ENCODE results near the gene PHF3.

PHF3 gene

GRCh38 chr6:63649847-63650265 lies 14.3 kb downstream of the PHF3 start:
- no peak for DNase-seq

GRCh38 chr6:63652980-63653379 lies 17.4 kb downstream of the PHF3 start:
- DNase-seq = no peak

GRCh38 chr6:63660757-63661156 lies 25.2 kb downstream of the PHF3 start:
- no peak for DNase-seq

- no peak for DNase-seq
Measured at GRCh38 chr6:63661769-63662168, 26.2 kb downstream of the PHF3 start.

GRCh38 chr6:63663147-63663955 lies 27.7 kb downstream of the PHF3 start:
- no peak for DNase-seq

GRCh38 chr6:63663956-63664281 lies 28.3 kb downstream of the PHF3 start:
- DNase-seq = no peak

GRCh38 chr6:63671098-63671754 lies 35.6 kb downstream of the PHF3 start:
- no peak for DNase-seq

- no peak for DNase-seq
Measured at GRCh38 chr6:63672582-63673129, 37.1 kb downstream of the PHF3 start.

GRCh38 chr6:63673692-63674091 lies 38.1 kb downstream of the PHF3 start:
- no peak for DNase-seq

GRCh38 chr6:63674635-63675034 lies 39.0 kb downstream of the PHF3 start:
- DNase-seq = no peak

- no peak for DNase-seq
Measured at GRCh38 chr6:63675138-63675537, 39.5 kb downstream of the PHF3 start.

GRCh38 chr6:63676412-63677114 lies 41.0 kb downstream of the PHF3 start:
- no peak for DNase-seq

GRCh38 chr6:63677282-63677681 lies 41.7 kb downstream of the PHF3 start:
- DNase-seq = no peak

GRCh38 chr6:63683071-63683603 lies 47.5 kb downstream of the PHF3 start:
- no peak for DNase-seq

GRCh38 chr6:63685446-63686379 lies 50.1 kb downstream of the PHF3 start:
- no peak for DNase-seq

GRCh38 chr6:63689421-63689820 lies 53.8 kb downstream of the PHF3 start:
- DNase-seq = no peak

- no peak for DNase-seq
Measured at GRCh38 chr6:63690221-63690620, 54.6 kb downstream of the PHF3 start.

GRCh38 chr6:63705707-63706106 lies 70.1 kb downstream of the PHF3 start:
- DNase-seq = no peak

GRCh38 chr6:63706630-63707029 lies 71.0 kb downstream of the PHF3 start:
- no peak for DNase-seq

- no peak for DNase-seq
Measured at GRCh38 chr6:63708631-63709030, 73.0 kb downstream of the PHF3 start.

GRCh38 chr6:63709148-63709547 lies 73.5 kb downstream of the PHF3 start:
- DNase-seq = no peak

- DNase-seq = no peak
Measured at GRCh38 chr6:63713332-63713731, 77.7 kb downstream of the PHF3 start.

Data from activated CD8-positive, alpha-beta memory T cell treated with anti-CD3 and anti-CD28 coated beads, Interleukin-2, amount 50 U/mL, for 48 hours (primary cell).